Dermis blood vessel endothelial cell (primary cell): ENCODE data around the gene GPR158. TPM values are rescaled to one million over a fixed set of nuclear protein-coding genes. Genes with fewer than 3 reads are reported as not detected.
"Not testable (repeated sequence)": the region's sequence is repeated elsewhere in the genome, so short reads cannot be mapped to it uniquely, and the experiment has no call there.

Experiments
- DNase-seq: peaks from one replicate; pipeline ENCODE4 v3.0.0; 2010
- total RNA-seq: library from RNA; depleted of rRNA; stranded (reverse); fragments of >200 nt; gene quantifications from 2 replicates; pipeline ENCODE4 v1.2.3, GENCODE V29; 2014

The GPR158 gene
- total RNA-seq, 1 donor from 2014 or later: not detected

DNA sequence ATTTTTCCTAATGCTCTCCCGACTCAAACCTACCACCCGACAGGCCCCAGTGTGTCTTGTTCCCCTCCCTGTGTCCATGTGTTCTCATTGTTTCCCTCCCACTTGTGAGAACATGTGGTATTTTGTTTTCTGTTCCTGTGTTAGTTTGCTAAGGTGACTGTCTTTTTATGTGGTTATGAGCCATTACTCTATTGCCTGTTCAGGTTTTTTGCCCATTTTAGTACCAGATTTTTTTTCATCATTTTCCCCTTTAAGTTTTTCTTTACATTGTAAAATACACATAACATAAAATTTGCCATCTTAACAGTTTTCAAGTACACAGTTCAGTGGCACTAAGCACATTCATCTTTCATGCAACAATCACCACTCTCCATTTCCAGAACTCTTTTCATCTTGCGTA is 133.5 kb downstream of the GPR158 start:
- DNase-seq: no peak

DNA sequence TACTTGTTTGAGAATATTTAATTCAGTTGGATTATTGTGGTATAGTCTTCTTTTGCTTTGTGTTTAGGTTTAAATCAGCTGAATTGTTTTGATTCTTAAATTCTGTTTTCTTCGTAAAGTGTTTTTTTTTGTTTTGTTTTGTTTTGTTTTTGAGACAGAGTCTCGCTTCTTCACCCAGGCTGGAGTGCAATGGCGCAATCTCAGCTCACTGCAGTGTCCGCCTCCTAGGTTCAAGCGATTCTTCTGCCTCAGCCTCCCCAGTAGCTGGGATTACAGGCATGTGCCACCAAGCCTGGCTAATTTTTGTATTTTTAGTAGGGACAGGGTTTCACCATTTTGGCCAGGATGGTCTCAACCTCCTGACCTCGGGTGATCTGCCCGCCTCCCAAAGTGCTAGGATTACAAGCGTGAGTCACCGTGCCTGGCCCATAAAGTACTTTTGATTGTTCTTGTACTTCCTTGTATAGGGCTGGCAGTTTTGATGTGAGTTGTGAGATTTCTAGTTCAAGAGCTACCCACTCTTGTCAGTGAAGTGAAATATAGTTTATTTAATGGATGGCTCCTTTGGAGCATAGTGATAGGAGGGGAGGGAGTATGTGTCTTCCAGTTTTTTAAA is 142.9 kb downstream of the GPR158 start:
- not testable (repeated sequence) for DNase-seq

DNA sequence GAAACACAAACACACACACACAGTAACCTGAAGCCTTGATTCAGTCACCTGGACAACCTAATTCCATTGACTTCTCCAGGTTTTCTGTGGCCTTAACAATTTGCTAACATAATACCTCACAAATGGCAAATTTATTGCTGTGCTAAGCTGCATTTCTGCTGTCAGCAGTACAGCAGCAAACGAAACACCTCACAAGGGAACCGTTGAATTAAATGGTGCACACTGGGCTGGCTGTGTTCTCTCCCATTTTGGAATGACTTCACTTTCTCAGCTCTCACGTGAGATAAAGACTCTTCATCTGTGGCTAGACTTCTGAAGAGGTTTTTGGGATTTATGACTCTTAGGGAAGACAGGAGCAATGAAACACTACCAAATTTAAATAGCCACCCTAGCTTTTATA is 152.5 kb downstream of the GPR158 start:
- DNase-seq: no peak

DNA sequence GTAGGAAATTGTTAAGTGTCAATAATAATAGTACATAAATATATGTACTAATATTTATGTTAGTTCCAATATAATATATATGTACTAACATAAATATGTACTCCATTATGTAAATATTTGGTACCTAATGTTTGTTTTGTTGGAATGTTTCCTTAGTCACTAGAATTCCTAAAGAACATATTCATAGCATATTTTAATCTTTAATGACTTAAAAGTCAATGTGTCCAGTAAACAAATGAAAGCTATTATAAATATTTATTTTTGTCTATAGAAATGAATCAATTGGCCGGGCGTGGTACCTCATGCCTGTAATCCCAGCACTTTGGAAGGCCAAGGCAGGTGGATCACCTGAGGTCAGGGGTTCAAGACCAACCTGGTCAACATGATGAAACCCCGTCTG is 153.6 kb downstream of the GPR158 start:
- no peak for DNase-seq

DNA sequence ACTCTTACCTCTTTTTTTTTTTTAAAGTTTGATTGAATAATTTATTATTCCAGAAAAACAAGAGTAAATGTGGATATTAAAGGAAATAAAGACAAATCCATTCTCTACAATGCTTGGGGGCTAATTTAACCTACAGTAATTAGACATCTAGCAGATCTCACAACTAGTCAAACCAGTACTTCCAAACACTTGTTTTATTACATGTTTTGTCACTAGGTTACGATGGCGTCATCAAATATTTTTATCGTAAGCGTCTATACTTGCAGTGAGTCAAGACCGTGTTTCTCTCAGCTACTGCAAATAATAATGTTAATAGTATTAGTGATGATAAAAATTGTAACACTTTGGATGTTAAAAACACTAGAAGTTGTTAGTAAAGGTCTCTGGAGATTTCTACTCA is 154.8 kb downstream of the GPR158 start:
- not testable (repeated sequence) for DNase-seq

DNA sequence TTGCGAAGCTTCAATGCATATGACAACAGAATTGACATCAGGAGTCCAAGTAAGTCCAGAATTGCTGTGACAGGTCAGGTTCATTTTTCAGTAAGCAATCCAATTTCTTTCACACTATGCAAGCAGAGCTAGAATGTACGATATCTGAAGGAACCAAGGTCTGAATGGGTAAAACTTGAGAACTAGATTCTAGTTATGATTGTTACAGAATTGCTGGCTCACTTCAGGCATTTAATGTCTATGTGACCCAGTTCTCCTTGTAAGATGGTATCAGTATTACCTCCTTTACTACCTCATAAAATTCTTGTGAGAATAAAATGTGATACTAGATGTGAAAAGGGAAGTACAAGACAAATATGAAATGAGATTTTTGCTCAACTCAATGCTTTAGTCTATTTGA is 159.6 kb downstream of the GPR158 start:
- DNase-seq: no peak

DNA sequence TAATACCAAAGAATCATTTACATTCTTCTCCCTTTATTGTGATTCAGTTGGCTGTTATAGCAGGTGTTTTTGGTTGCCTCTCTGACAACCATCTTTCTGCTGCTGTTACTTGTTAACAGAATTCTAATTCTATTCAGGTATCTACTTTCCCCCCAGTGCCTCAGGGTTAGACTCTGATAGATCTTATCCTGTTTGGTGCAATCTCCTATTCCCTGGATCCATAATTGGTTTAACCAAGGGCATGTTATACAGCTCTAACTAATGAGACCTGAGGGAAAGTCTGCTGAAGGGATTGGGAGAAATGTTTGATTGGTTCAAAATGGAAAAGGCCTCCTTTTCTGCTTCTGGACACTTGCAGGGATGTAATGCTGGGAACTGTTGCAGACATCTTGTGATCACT is 161.5 kb downstream of the GPR158 start:
- no peak for DNase-seq

DNA sequence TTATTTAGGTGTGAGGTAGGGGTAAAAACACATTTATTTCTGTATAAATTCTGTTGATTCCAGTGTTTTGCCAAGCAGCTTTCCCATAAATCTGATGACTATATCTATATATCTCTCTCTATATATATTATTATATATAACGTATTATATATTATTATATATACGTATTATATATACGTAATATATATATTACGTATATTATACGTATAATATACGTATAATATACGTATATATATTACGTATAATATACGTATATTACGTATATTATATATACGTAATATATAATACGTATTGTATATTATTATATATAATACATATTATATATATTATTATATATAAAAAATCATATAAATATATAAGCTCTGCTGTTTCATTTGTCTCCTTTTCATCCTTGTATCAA is 163.5 kb downstream of the GPR158 start:
- DNase-seq: no peak

DNA sequence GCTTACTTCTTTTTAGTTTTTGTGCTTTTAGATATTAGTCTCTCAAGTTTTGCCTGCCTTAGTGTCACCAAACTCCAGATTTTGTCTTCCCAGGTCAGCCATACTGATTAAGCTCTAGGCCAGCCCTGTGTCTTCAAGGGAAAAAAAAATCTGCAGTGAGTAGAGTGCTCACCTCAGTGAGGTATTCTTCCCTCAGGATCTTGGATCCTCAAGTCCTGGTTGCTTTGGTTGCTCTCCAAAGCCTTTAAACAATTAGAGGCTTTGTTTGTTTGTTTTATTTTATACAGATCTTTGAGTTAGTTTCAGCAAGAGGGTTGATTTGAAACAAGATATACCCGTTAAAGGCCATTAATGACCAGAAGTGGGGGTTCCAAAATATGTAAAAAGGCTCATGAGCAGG is 165.2 kb downstream of the GPR158 start:
- no peak for DNase-seq

DNA sequence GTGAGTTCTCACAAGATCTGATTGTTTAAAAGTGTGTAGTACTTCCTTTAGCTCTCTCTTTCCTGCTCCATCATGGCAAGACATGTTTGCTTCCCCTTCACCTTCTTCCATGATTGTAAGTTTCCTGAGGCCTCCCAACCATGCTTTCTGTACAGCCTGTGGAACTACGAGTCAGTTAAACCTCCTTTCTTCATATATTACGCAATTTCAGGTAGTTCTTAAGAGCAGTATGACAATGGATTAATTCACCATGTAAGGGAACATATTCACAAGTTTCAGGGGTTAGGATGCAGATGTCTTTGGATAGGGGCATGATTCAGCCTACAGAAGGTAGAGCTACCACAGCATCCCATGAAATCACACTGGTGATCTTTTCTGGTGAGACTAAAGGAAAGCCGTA is 174.7 kb downstream of the GPR158 start:
- no peak for DNase-seq

DNA sequence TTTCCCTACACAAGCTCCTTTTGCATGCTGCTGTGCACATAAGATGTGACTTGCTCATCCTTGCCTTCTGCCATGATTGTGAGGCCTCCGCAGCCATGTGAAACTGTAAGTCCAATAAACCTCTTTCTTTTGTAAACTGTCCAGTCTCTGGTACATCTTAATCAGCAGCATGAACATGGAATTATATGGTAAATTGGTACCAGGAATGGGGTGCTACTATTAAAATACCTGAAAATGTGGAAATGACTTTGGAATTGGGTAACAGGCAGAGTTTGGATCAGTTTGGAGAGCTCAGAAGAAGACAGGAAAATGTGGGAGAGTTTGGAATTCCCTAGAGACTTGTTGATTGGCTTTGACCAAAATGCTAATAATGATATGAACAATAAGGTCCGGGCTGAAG is 181.8 kb downstream of the GPR158 start:
- DNase-seq: no peak

DNA sequence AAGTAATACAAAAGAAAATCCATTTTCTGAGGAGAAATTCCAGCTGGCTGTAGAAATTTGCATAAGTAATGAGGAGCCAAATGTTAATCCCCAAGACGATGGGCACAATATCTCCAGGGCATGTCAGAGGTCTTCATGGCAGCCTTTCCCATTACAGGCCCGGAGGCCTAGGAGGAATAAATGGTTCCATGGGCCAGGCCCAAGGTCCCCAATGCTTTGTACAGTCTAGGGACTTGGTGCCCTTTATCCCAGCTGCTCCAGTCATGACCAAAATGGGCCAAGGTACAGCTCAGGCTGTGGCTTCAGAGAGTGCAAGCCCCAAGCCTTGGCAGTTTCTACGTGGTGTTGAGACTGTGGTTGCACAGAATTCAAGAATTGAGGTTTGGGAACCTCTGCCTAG is 182.5 kb downstream of the GPR158 start:
- DNase-seq: no peak

DNA sequence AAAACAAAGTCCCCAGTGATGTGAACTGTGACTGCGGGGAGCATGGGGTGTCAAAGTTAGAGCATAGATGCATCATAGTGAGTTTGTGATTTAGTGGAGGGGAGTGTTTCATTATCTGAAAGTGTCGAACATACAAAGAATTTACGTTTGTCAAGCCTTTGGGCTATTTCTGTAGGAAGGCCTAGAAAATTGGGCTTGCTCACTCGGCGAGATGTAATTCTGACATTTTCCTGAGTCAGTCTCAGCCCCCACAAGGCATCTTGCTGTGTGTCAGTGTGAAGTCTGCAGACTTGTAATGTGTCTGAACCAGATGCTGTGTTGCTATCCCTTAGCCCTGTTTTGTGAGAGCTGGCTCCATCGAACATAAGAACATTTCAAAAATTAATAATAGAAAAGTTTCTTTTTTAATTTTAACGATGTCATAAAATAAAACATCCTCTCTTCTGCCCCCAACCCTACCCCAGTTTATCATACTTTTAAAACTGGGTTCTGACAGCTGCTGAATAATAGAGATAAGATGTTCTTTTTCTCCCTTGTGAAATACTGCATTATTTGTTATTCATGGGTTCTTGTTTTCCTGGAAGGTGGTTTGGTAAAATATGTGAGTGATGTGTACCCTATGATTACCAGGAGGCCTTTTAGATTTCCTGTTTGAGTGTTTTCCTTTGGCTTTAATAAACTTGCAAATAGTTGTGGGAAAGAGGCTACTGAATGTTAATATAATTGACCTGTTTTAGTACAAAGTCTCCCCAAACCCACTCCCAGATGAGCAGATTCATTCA is 207.4 kb downstream of the GPR158 start:
- DNase-seq: no peak

DNA sequence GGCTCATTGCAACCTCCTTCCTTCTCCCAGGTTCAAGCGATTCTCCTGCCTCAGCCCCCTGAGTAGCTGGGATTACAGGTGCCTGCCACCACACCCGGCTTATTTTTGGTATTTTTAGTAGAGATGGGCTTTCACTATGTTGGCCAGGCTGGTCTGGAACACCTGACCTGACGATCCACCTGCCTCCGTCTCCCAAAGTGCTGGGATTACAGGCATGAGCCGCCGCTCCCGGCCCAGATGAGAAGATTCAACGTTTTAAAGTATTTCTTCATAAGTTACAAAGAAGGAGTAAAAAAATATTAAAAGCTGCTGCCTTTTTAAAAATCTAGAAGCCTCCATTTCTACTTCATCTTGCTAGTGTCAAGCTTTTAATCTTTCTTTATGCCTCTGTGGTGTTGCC is 208.1 kb downstream of the GPR158 start:
- not testable (repeated sequence) for DNase-seq

DNA sequence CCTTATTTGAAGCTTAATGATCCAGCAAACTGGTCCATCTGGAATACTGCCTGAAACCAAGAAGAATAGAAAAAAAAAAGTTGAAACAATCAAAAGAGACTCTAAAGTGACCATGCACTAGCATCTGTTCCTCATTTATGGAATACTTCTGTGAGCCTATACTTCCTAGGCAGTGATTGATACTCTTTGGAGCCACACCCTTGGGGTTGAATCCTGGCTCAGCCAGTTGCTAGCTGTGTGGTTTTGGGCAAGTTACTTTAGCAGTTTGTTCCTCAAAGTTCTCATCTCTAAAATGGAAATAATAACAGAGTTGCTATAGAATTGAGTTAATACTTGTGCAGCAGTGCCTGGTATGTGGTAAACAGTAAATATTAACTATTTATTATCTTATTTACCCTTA is 208.9 kb downstream of the GPR158 start:
- DNase-seq: no peak

DNA sequence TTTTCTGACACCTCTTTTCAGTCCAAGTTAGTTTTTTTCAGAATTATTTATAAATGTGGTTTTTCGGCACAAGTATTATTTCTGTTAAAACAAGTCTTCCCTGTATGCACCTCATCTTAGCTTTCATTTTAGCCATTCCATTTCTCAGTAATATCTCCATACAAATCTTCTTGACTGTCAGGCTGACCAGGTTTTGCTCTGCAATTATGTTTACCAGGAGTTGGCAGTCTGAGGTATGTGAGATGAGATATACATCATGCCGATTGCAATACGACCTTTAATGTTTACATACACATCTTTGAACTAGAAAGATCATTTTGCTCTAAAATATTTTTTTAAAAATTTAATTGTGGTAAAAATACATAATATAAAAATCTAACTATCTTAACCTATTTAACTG is 209.8 kb downstream of the GPR158 start:
- no peak for DNase-seq

DNA sequence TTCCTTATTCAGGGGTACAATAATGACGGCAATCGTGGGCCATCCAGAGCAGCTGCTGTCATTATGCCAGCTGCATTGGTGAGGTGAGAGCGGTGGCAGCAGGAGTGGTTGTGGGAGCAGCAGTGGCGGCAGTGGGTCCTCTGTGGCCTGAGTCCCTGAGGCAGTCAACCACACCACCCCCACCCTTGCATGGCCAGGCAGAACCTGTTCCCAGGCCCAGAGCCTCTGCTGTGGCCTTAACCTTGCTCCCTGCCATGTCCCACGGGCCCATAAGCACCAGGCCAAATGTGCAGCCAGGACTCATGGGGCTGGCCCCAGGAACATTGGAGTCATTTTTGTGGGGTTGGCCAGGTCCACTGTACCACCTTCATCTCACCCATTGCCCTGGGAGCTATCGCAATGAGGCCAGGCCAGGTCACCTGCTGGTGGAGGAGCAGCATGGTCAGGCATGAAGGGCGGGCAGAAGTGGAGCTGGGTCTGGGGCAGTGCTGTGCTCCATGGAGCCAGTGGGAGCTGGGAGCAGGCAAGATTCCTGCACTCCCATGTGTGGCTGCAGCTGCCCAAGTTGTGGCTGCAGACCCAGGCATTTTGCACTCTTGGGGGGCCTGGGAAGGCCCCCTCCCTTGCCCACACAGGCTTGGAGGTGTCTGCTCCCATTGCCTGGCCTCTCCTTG is 213.5 kb downstream of the GPR158 start:
- no peak for DNase-seq

DNA sequence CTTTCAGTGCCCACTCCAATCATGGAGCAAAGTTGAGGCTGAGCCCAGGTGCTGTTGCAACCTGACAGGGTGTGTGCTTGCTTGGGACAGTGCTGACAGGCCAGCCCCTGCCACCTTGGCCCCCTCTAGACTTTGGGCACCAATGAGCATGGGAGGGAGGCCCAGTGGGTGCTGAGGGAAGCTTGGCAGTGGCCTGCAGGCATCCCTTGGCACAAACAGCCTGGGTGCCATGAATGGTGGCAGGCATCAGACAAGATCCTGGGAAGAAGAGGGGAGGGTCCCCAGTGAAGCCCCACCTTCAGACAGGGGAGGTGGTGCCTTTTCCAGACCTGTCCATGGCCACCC is 214.0 kb downstream of the GPR158 start:
- DNase-seq: no peak

DNA sequence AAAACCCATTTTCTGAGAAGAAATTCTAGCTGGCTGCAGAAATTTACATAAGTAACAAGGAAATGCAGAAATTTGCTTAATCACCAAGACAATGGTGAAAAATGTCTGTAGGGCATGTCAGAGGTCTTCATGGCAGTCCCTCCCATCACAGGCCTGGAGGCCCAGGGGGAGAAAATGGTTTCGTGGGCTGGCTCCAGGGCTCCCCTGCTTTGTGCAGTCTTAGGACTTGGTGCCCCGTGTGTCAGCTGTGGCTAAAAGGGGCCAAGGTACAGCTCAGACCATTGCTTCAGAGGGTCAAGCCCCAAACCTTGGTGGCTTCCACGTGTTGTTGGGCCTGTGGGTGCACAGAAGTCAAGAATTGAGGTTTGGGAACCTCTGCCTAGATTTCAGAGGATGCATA is 215.9 kb downstream of the GPR158 start:
- DNase-seq: no peak

DNA sequence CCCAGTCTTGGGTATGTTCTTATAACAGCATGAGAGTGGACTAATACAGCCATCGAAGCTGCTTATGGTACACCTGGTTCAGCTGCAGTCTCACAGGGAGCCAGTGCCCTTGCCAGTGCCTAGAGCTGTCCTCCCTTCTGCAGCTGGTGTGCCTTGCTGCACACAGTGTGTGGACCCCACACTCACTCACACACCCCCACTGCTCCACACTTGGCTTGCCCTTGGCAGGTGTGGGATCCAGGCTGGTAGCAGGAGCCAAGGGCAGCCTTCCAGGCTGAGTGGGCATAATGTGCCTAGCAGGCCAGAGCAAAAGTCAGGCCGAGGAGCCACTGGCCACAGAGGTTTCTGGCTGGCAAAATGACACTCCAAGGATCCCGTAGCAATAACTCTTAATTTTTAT is 217.3 kb downstream of the GPR158 start:
- no peak for DNase-seq

DNA sequence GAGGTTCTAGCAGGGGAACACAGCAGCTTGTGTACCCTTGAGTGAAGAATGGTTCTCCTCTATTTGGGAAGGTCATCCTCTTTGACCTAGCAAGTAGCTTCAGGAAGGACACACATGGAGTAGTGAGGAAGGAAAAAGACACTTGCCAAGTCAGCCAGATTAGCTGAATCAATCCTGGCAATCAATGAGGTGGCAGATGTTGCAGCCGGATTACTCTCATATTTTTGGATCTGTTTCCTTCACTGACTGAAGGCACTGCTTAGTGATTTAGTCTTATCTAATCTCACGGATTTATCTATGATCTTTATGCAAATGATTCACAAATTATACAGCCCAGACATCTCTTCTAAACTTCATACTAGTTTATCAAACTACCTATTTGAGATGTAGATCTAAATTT is 218.8 kb downstream of the GPR158 start:
- no peak for DNase-seq

DNA sequence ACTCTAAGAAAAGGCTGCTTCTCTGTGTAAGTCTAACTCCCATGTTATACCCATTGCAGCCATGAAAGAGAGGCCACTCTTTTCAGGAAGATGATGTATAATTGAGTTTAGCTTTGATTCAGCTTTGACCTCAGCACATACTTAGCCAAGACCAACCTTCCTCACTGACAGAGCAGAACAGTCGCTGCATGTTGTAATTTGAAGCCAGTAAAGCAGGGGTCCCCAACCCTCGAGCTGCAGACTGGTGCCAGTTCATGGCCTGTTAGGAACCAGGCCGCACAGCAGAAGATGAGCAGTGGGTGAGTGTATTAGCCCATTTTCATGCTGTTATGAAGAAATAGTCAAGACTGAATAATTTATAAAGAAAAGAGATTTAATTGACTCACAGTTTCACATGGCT is 223.9 kb downstream of the GPR158 start:
- no peak for DNase-seq

DNA sequence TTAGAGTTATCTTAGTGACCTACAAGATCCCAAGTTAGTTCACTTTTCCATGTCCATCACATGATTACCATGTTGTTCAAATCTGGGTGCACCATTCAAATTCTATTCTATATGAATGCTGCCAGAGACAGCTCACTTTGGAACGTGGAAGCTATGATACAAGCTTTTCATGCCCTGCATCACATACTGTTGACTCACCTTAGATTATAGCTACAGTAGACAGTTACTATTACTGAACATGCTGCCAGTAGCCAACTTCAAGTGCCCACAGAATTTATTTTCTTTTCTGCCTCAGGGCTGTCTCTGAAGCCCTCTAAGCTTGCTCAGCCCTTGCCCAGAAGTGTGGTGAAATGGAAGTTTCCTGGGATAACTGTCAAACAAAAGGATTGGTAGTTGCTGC is 231.1 kb downstream of the GPR158 start:
- no peak for DNase-seq

DNA sequence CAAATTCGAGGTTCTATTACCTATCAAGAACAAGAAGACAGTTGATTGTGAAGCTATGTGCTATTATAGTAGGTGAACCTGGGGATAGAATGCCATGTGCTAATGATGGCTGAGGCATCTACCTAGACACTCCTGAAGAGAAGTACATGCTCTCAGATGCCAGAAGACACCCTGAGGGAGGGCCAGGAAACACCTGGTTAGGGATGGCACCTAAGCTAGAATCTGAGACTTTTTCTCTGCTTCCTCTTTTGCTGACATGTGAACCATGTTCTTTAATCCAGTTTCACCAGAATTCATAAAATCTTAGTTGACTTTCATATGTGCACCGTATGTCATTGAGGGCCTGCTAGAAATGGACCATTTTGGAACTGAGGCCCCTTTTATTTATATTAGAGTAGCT is 242.8 kb downstream of the GPR158 start:
- no peak for DNase-seq
